Mammary epithelial cell (primary cell): ENCODE measurements around the gene KLF15.

Experiments used
- CTCF ChIP-seq, 2 donors: IDR thresholded peaks in 1 of 2; conservative IDR thresholded peaks in 1 of 2; 2 replicates each; pipeline ENCODE4 v1.5.1; 2011 to 2012; ENCODE audit warnings: inconsistent platforms in 2 of 2, low read length in 2 of 2, mild to moderate bottlenecking in 2 of 2, control low read depth in 1 of 2, low read depth in 1 of 2; ENCODE audit not compliant: insufficient read depth in 1 of 2; ENCODE audit errors: extremely low read depth in 1 of 2
- EZH2 ChIP-seq: IDR thresholded peaks from 2 replicates; pipeline ENCODE4 v1.6.1; 2012; ENCODE audit warnings: low read length, inconsistent platforms, borderline replicate concordance

GRCh38 chr3:126367316-126367805 is 10.2 kb upstream of the KLF15 start:
- no peak for TF ChIP-seq CTCF (conservative IDR thresholded peaks at IDR 0.05 in 1 of 2, IDR thresholded peaks at IDR 0.05 in 1 of 2; ENCODE audit: extremely low read depth in 1 of 2, insufficient read depth in 1 of 2, low read depth in 1 of 2, low read length in 2 of 2)
- TF ChIP-seq EZH2, result no peak
